Ovary (tissue), 3 donors: ENCODE results near the gene MYADML2.

Source experiments
- CTCF ChIP-seq, 3 donors: fragments of 450-650 bp in 2 of 3; fragments of 200-600 bp in 1 of 3; IDR thresholded peaks; one replicate each; pipeline versions ENCODE4 v1.5.1 to v1.8.0; 2016 to 2022; ENCODE audit warnings: antibody characterized with exemption in 3 of 3, mild to moderate bottlenecking in 1 of 3
- EP300 ChIP-seq: sonication (generic); formaldehyde crosslinking; IDR thresholded peaks from one replicate; pipeline ENCODE4 v1.6.1; 2017; ENCODE audit warnings: antibody characterized with exemption
- POLR2A ChIP-seq: fragments of 450-650 bp; IDR thresholded peaks from one replicate; pipeline ENCODE4 v1.6.1; 2017; ENCODE audit warnings: antibody characterized with exemption, mild to moderate bottlenecking, moderate library complexity
- donor health status: DM: no; HTN: no; CAD: no.

DNA sequence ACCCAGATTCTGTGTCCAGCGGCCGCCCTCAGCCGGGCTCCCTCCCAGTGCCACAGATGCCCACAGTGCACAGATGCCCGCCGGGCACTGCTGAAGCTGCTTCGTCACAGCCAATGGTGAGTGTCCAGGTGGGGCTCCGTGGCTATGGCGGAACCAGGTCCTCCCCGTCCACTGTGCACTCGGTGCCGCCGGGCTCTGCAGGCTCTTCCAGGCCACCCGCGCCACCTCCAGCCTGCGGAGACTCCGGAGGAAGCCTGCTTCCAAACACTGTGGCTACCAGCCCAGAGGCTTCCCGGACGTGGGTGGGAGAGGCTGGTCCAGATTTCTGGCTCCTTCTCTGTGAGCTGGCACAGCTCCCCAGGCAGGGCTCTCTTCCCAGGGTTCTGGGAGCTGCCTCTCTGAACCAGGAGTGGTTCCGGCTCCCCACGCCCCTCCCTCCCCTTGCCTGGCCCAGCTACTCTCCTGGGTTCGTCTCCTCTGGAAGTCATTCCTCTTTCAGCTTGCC is 7.1 kb downstream of the MYADML2 start:
- no peak for TF ChIP-seq CTCF (IDR thresholded peaks at IDR 0.05)
- no peak for TF ChIP-seq POLR2A
- TF ChIP-seq EP300 = no peak
